Smooth muscle cell of the umbilical artery (primary cell): ENCODE measurements around the gene WBP11. TPM values are rescaled to one million over a fixed set of nuclear protein-coding genes. Genes with fewer than 3 reads are reported as not detected.

Source experiments
- total RNA-seq: library from RNA; depleted of rRNA; stranded (reverse); fragments of >200 nt; gene quantifications from 2 replicates; pipeline ENCODE4 v1.2.3, GENCODE V29; 2014

Gene WBP11
- 8.6 and 12.2 TPM in 2 replicates for total RNA-seq

DNA sequence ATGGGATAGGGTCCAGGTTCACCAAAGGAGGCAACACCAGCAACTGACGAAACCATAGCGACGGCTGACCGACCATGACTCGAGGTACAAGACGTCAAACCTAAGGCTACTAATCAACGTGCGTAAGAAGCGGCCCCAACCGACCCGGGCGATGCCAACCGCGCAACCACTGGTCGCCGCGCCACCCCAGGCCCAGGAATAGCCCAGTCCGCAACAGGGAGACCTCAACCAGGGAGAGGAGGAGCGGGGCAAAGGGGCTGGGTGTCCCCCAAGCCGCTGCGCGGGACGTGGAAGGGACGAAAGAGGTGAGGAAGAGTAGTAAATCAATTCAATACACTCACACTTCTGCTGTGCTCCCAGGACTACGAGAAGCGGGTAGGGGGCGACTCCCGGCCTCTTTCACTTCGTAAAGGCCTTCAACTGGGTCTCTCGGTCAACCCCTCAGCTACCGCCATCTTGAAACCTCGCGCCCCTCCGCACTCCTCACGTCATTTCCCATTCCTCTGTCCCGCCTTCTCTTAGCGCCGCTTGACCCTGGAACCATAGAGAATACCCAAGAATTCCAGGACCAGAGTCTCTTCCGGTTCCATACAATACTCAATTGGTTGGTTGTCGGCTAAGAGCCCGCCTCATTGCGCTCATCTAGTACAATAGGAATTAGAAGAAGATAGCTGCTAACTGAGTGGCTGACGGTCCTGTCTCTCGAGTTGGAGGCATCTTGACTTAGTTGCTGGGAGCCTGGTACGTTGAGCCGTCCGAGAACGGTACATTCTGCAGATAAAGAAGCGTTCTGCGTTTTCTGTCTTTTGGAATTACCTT lies at the start of gene WBP11, which contains the start of gene C12orf60:
Gene WBP11, minus strand, starts transcription at position 468 of the 819 bp plus-strand sequence. CDS start 2,095 bp downstream, outside the sequence.
Gene C12orf60, plus strand, starts transcription at position 660 of the 819 bp plus-strand sequence. CDS start 19,266 bp downstream, outside the sequence.

GRCh38 chr12:14843425-14843887 lies 40.2 kb upstream of the WBP11 start, which contains the start of gene ART4:
ART4 (minus strand) TSS chr12:14843526; CDS start chr12:14843113, 413 bp downstream.

DNA sequence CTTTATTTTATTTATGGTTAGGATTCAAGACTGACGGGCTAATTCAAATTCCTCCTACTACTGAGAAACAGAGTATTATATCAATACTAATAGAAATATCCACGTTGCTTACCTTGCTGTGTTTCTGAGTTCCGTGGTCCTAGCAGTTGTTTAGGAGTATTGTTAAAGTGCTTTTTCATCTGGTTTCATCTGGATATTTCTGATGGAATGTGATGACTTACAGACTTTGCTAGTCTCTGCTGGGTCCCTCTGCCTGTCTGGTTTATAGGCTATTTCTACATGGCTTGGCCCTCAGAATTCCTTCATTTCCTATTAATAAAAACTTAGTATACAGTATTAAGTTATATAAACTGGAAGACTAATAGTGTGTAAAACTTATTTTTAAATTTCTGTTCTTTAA lies 10.7 kb upstream of the WBP11 start, which contains the start of gene SMCO3:
Gene SMCO3, minus strand, starts transcription at position 169 of the 400 bp plus-strand sequence. CDS start 7,502 bp downstream, outside the sequence.

Other genes with a start within 250 kb of the WBP11 start
- gene PLBD1, start 235.6 kb downstream of the WBP11 start, total RNA-seq, result 1.2 and 2.1 TPM in 2 replicates
- gene GUCY2C, start 106.9 kb downstream of the WBP11 start, total RNA-seq, result not detected in 2 replicates
- gene C12orf60, start 192 bp upstream of the WBP11 start, total RNA-seq, result 1.0 and 1.2 TPM in 2 replicates
- gene SMCO3, start 10.7 kb upstream of the WBP11 start, total RNA-seq, result 3.5 and 10.1 TPM in 2 replicates
- gene ART4, start 40.0 kb upstream of the WBP11 start, total RNA-seq, result 2.6 and 6.5 TPM in 2 replicates
- 6.7 and 31.5 TPM in 2 replicates for gene MGP, start 82.4 kb upstream of the WBP11 start, total RNA-seq
- not detected in 2 replicates for gene ERP27, start 135.1 kb upstream of the WBP11 start, total RNA-seq
- gene ARHGDIB, start 158.1 kb upstream of the WBP11 start, total RNA-seq, result 7.1 and 22.5 TPM in 2 replicates
- gene PDE6H, start 169.6 kb upstream of the WBP11 start, total RNA-seq, result not detected in 2 replicates